Stomach (tissue), 4 donors: ENCODE measurements around the gene THAP5.

ENCODE experiments used
- EP300 ChIP-seq: sonication (generic); formaldehyde crosslinking; IDR thresholded peaks from one replicate; pipeline ENCODE4 v1.6.1; 2017; ENCODE audit warnings: antibody characterized with exemption
- TF ChIP-seq, protein P1 (sequence below), 7 experiments: fragments of 450-650 bp in 4 of 7; fragments of 200-600 bp in 3 of 7; sonication (generic) in 3 of 7; IDR thresholded peaks; one replicate each; pipeline ENCODE4 v1.5.1; 2016 to 2019; ENCODE audit warnings: antibody characterized with exemption in 7 of 7, control low read depth in 2 of 7, mild to moderate bottlenecking in 1 of 7

GRCh38 chr7:108603656-108604306 lies 34.3 kb upstream of the THAP5 start:
- TF ChIP-seq, protein P1, sequence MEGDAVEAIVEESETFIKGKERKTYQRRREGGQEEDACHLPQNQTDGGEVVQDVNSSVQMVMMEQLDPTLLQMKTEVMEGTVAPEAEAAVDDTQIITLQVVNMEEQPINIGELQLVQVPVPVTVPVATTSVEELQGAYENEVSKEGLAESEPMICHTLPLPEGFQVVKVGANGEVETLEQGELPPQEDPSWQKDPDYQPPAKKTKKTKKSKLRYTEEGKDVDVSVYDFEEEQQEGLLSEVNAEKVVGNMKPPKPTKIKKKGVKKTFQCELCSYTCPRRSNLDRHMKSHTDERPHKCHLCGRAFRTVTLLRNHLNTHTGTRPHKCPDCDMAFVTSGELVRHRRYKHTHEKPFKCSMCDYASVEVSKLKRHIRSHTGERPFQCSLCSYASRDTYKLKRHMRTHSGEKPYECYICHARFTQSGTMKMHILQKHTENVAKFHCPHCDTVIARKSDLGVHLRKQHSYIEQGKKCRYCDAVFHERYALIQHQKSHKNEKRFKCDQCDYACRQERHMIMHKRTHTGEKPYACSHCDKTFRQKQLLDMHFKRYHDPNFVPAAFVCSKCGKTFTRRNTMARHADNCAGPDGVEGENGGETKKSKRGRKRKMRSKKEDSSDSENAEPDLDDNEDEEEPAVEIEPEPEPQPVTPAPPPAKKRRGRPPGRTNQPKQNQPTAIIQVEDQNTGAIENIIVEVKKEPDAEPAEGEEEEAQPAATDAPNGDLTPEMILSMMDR (IDR thresholded peaks at IDR 0.05): no peak
- TF ChIP-seq EP300: no peak
